Gastroesophageal sphincter (tissue), 3 donors: Measurements from ENCODE around the gene RPL36.

Experiments
- CTCF ChIP-seq, 4 experiments: fragments of 200-600 bp in 2 of 4; fragments of 450-650 bp in 2 of 4; sonication (generic) in 1 of 4; IDR thresholded peaks; one replicate each; pipeline ENCODE4 v1.5.1; 2017 to 2019; ENCODE audit warnings: antibody characterized with exemption in 4 of 4, mild to moderate bottlenecking in 2 of 4, moderate library complexity in 2 of 4
- EP300 ChIP-seq: sonication (generic); formaldehyde crosslinking; IDR thresholded peaks from one replicate; pipeline ENCODE4 v1.6.1; 2017; ENCODE audit warnings: antibody characterized with exemption, mild to moderate bottlenecking
- POLR2A ChIP-seq, 2 donors: fragments of 450-650 bp; IDR thresholded peaks; one replicate each; pipeline ENCODE4 v1.6.1; 2017; ENCODE audit warnings: antibody characterized with exemption in 2 of 2, mild to moderate bottlenecking in 2 of 2, moderate library complexity in 1 of 2
- POLR2AphosphoS5 ChIP-seq: sonication (generic); formaldehyde crosslinking; IDR thresholded peaks from one replicate; pipeline ENCODE4 v1.6.1; 2017; ENCODE audit warnings: antibody characterized with exemption

- TF ChIP-seq POLR2AphosphoS5 (no peak), CTCF (IDR thresholded peaks at IDR 0.05) (no peak), EP300 (no peak), POLR2A (IDR thresholded peaks at IDR 0.05) (no peak)
These were observed 8.0 kb downstream of the RPL36 start for GRCh38 chr19:5697890-5698634.
